Measurements from ENCODE around the gene LYL1. TPM values are rescaled to one million over a fixed set of nuclear protein-coding genes. Genes with fewer than 3 reads are reported as not detected.

Gene LYL1
- total and polyA plus RNA-seq, 12 donors, result 0.38 to 22.5 (median 9.2) TPM

DNA sequence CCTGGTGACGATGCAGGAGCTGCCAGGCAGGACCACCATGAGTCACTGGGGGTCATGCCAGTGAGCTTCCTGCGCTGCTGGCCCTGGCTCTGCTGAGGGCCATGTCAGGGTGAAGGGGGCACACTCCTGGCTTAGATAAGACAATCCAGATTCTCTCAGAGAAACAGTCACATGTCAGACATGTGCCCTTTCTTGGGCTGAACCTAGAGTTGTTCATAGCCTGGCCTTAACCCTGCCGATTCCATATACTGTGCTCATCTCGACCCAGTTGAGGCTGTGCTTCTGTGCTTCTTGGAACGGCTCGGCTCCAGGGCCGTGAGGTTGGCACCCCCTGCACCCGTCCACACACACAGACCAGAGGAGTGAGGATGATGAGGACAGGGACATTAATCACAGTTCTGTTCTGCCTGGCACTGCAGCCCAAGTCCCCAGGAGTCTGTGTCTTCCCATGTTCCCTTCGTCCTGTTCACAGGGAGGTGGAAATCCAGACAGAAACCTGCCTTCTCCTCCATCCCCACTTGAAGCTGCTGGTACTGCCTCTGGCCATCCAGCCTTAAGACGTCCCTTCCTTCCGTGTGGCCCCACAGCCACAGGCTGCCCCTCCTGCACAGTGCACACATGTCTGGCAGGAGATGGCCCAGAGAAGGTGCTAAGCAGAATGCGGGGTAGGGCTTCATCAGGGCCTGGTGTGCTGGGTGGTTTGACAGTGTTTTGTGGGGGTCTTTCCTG lies 50.0 kb downstream of the LYL1 start:
- Histone ChIP-seq H3K27me3 (no peaks in the 10 kb centered on the region), H3K27ac (peak overlapping the region in 3 of 5 donors; percentile 41 to 80 (median 65)), H3K4me3 (no peak overlapping the region), H3K36me3 (replicated peaks in 1 of 2) (no peaks in the 10 kb centered on the region), H3K4me1 (replicated peaks in 1 of 2) (peaks cover 0 to 31% of the 10 kb centered on the region in 2 donors), H3K9me3 (replicated peaks in 1 of 3) (no peaks in the 10 kb centered on the region)
- intact Hi-C loops (cut with DNase I), result no loop called here
- DNase-seq, result no peak
- WGBS, 4 donors, result 48 to 80% (median 67%) methylated on average over 9 to 12 of the region's 12 CpGs
- no peak for TF ChIP-seq POLR2A (IDR thresholded peaks at IDR 0.05)
- TF ChIP-seq, protein P1, sequence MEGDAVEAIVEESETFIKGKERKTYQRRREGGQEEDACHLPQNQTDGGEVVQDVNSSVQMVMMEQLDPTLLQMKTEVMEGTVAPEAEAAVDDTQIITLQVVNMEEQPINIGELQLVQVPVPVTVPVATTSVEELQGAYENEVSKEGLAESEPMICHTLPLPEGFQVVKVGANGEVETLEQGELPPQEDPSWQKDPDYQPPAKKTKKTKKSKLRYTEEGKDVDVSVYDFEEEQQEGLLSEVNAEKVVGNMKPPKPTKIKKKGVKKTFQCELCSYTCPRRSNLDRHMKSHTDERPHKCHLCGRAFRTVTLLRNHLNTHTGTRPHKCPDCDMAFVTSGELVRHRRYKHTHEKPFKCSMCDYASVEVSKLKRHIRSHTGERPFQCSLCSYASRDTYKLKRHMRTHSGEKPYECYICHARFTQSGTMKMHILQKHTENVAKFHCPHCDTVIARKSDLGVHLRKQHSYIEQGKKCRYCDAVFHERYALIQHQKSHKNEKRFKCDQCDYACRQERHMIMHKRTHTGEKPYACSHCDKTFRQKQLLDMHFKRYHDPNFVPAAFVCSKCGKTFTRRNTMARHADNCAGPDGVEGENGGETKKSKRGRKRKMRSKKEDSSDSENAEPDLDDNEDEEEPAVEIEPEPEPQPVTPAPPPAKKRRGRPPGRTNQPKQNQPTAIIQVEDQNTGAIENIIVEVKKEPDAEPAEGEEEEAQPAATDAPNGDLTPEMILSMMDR (IDR thresholded peaks at IDR 0.05), result no peak

DNA sequence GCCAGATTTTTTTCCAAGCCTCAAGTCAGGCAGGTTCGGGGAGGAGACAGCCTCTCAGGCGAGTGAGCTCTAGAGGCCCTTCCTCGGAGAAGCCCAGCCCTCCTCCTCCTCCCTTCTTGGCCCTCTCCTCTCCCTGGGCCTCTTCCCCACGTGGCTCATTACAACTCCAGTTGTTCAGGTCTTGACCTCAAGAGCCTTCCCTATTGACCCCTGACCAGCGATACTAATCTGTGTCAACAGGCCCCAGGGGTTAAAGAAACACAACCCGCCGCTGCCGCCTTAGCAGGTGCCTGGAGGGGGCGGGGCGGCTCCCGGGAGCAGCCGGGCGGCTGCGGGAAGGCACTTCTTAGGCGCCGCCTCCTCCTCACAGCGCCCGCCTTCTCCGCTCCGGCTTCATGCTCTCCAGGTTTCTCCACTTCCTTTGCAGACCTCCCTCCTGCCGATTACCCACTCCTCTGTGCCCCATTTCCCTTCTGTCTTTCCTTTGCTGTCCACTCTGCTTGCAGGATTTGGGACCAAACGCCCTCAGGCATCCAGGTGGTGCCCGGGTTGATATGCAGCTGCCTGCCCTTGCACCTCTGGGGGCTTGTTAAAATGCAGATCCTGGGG lies 51.0 kb downstream of the LYL1 start:
- intact Hi-C loops (cut with DNase I), result no loop called here
- H3K27ac ChIP-seq, result peak overlapping the region in 1 of 5 donors; percentile 21
- peaks cover 0 to 31% of the 10 kb centered on the region in 2 donors for H3K4me1 ChIP-seq (replicated peaks in 1 of 2)
- WGBS, 4 donors, result 9 to 22% (median 16%) methylated on average over 22 to 23 of the region's 23 CpGs
- peak overlapping the region in 1 of 4 donors; percentile 16 for H3K4me3 ChIP-seq
- no peaks in the 10 kb centered on the region for H3K27me3 ChIP-seq
- TF ChIP-seq, protein P1 (IDR thresholded peaks at IDR 0.05), result no peak
- TF ChIP-seq POLR2A (IDR thresholded peaks at IDR 0.05), result no peak
- no peaks in the 10 kb centered on the region for H3K9me3 ChIP-seq (replicated peaks in 1 of 3)
- no peaks in the 10 kb centered on the region for H3K36me3 ChIP-seq (replicated peaks in 1 of 2)
- peak in 6 of 7 donors; percentile 33 to 61 (median 50) for DNase-seq

DNA sequence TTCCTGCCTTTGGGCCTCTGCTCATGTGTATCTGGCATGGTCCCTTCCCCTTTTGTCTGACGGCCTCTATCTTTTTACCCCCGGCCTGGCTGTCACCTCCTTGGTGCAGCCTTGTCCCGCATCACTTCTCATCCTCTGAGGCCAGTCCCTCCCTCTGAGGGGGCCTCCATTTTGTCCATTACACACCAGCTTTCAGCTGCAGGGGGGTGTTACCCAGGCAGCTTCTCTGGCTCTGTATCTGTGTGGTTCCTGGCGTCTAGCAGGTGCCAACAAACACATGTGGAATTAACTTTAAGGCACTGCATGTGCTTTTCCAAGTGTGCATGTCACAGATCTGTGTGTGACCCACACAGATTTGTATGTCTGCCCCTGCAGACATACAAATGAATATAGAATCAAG lies 52.4 kb downstream of the LYL1 start:
- DNase-seq, result no peak
- H3K36me3 ChIP-seq (replicated peaks in 1 of 2), result no peaks in the 10 kb centered on the region
- no peaks in the 10 kb centered on the region for H3K9me3 ChIP-seq (replicated peaks in 1 of 3)
- no peaks in the 10 kb centered on the region for H3K27me3 ChIP-seq
- TF ChIP-seq, protein P1 (IDR thresholded peaks at IDR 0.05), result no peak
- no peak for TF ChIP-seq POLR2A (IDR thresholded peaks at IDR 0.05)
- intact Hi-C loops (cut with DNase I), result no loop called here
- peaks cover 0 to 31% of the 10 kb centered on the region in 2 donors for H3K4me1 ChIP-seq (replicated peaks in 1 of 2)
- WGBS, 4 donors, result 79 to 86% (median 81%) methylated on average over 4 of the region's 4 CpGs
- no peak overlapping the region for H3K4me3 ChIP-seq
- no peak overlapping the region for H3K27ac ChIP-seq

Other genes starting within 250 kb of the LYL1 start
- 10 to 100 TPM in 8 of 9 donors, 1 to 10 TPM in 1; 3.3 to 83.4 (median 53.8) TPM for gene DNASE2, start 221.4 kb downstream of the LYL1 start, total RNA-seq
- gene DNASE2, start 221.4 kb downstream of the LYL1 start, polyA plus RNA-seq, result 10 to 100 TPM; 13.6 to 22.2 (median 17.9) TPM
- gene KLF1, start 215.7 kb downstream of the LYL1 start, total RNA-seq, result under 1 TPM in 2 of 9 donors, not detected in 7; 0.23 to 0.83 TPM
- under 1 TPM in 1 of 3 donors, not detected in 2; 0.24 TPM for gene KLF1, start 215.7 kb downstream of the LYL1 start, polyA plus RNA-seq
- 10 to 100 TPM; 23.7 to 78.4 (median 35.3) TPM for gene GCDH, start 211.7 kb downstream of the LYL1 start, total RNA-seq
- 10 to 100 TPM; 16.2 to 26.9 (median 22.5) TPM for gene GCDH, start 211.7 kb downstream of the LYL1 start, polyA plus RNA-seq
- under 1 TPM in 2 of 9 donors, not detected in 7; 0.78 to 0.91 TPM for gene SYCE2, start 183.6 kb downstream of the LYL1 start, total RNA-seq
- gene SYCE2, start 183.6 kb downstream of the LYL1 start, polyA plus RNA-seq, result under 1 TPM; 0.16 to 0.24 (median 0.20) TPM
- 100 to 1,000 TPM in 1 of 9 donors, 10 to 100 TPM in 8; 40.6 to 102 (median 55.0) TPM for gene FARSA, start 169.1 kb downstream of the LYL1 start, total RNA-seq
- 10 to 100 TPM; 33.5 to 62.1 (median 36.0) TPM for gene FARSA, start 169.1 kb downstream of the LYL1 start, polyA plus RNA-seq
- gene CALR, start 164.2 kb downstream of the LYL1 start, total RNA-seq, result 1,000 to 10,000 TPM in 2 of 9 donors, 100 to 1,000 TPM in 7; 271 to 1,489 (median 656) TPM
- 1,000 to 10,000 TPM in 1 of 3 donors, 100 to 1,000 TPM in 2; 224 to 1,230 (median 336) TPM for gene CALR, start 164.2 kb downstream of the LYL1 start, polyA plus RNA-seq
- 100 to 1,000 TPM in 6 of 9 donors, 10 to 100 TPM in 3; 66.5 to 146 (median 111) TPM for gene RAD23A, start 157.0 kb downstream of the LYL1 start, total RNA-seq
- 100 to 1,000 TPM; 112 to 240 (median 206) TPM for gene RAD23A, start 157.0 kb downstream of the LYL1 start, polyA plus RNA-seq
- gene GADD45GIP1, start 145.6 kb downstream of the LYL1 start, total RNA-seq, result 100 to 1,000 TPM in 1 of 9 donors, 10 to 100 TPM in 8; 26.1 to 101 (median 48.5) TPM
- gene GADD45GIP1, start 145.6 kb downstream of the LYL1 start, polyA plus RNA-seq, result 100 to 1,000 TPM in 2 of 3 donors, 10 to 100 TPM in 1; 16.5 to 213 (median 183) TPM
- 1 to 10 TPM in 5 of 9 donors, under 1 TPM in 4; 0.35 to 2.3 (median 1.1) TPM for gene DAND5, start 133.3 kb downstream of the LYL1 start, total RNA-seq
- under 1 TPM; 0.27 to 0.34 (median 0.32) TPM for gene DAND5, start 133.3 kb downstream of the LYL1 start, polyA plus RNA-seq
- gene NFIX, start 107.4 kb downstream of the LYL1 start, total RNA-seq, result 10 to 100 TPM in 8 of 9 donors, 1 to 10 TPM in 1; 1.3 to 72.8 (median 32.2) TPM
- 10 to 100 TPM in 1 of 3 donors, 1 to 10 TPM in 2; 4.9 to 18.0 (median 9.4) TPM for gene NFIX, start 107.4 kb downstream of the LYL1 start, polyA plus RNA-seq
- 10 to 100 TPM; 13.4 to 48.0 (median 30.7) TPM for gene TRMT1, start 13.9 kb upstream of the LYL1 start, total RNA-seq
- 100 to 1,000 TPM in 2 of 3 donors, 10 to 100 TPM in 1; 15.5 to 229 (median 120) TPM for gene TRMT1, start 13.9 kb upstream of the LYL1 start, polyA plus RNA-seq
- 10 to 100 TPM; 26.7 to 67.0 (median 41.2) TPM for gene NACC1, start 15.4 kb upstream of the LYL1 start, total RNA-seq
- 10 to 100 TPM; 12.4 to 47.7 (median 14.8) TPM for gene NACC1, start 15.4 kb upstream of the LYL1 start, polyA plus RNA-seq
- gene STX10, start 47.5 kb upstream of the LYL1 start, total RNA-seq, result 10 to 100 TPM; 30.5 to 90.7 (median 62.2) TPM
- 100 to 1,000 TPM in 2 of 3 donors, 10 to 100 TPM in 1; 16.0 to 182 (median 159) TPM for gene STX10, start 47.5 kb upstream of the LYL1 start, polyA plus RNA-seq
- gene IER2, start 47.6 kb upstream of the LYL1 start, total RNA-seq, result 100 to 1,000 TPM in 2 of 9 donors, 10 to 100 TPM in 6, 1 to 10 TPM in 1; 8.8 to 121 (median 59.3) TPM
- gene IER2, start 47.6 kb upstream of the LYL1 start, polyA plus RNA-seq, result 100 to 1,000 TPM in 1 of 3 donors, 10 to 100 TPM in 1, 1 to 10 TPM in 1; 7.4 to 120 (median 97.1) TPM

All from adrenal gland (tissue), 12 donors.